H4 (cell line): ENCODE measurements around the gene ZC3H12C. TPM values are rescaled to one million over a fixed set of nuclear protein-coding genes. Genes with fewer than 3 reads are reported as not detected.
A peak's percentile ranks its signal among the peaks of the same experiment; 100 is the strongest.

Source experiments
- DNase-seq: peaks from one replicate; pipeline ENCODE4 v3.0.0-alpha.2; 2015; ENCODE audit warnings: low spot score
- total RNA-seq: library from RNA; depleted of rRNA; stranded (reverse); fragments of >200 nt; shearing (Covaris generic); gene quantifications from 2 replicates; pipeline ENCODE4 v1.2.3, GENCODE V29; 2014

Gene ZC3H12C
- total RNA-seq, 1 experiment from 2014 or later: 3.0 TPM

GRCh38 chr11:110077346-110077745 lies 15.8 kb upstream of the ZC3H12C start:
- DNase-seq: no peak

GRCh38 chr11:110077831-110078325 lies 15.3 kb upstream of the ZC3H12C start:
- no peak for DNase-seq

GRCh38 chr11:110078923-110079544 lies 14.2 kb upstream of the ZC3H12C start:
- DNase-seq: no peak

GRCh38 chr11:110079726-110080125 lies 13.5 kb upstream of the ZC3H12C start:
- no peak for DNase-seq

- no peak for DNase-seq
Observed at GRCh38 chr11:110081462-110082376, 11.5 kb upstream of the ZC3H12C start.

GRCh38 chr11:110082899-110083298 lies 10.3 kb upstream of the ZC3H12C start:
- DNase-seq: no peak

- no peak for DNase-seq
Observed at GRCh38 chr11:110085255-110085838, 7.8 kb upstream of the ZC3H12C start.

- no peak for DNase-seq
Observed at GRCh38 chr11:110086892-110087309, 6.3 kb upstream of the ZC3H12C start.

GRCh38 chr11:110087812-110088534 lies 5.2 kb upstream of the ZC3H12C start:
- peak; percentile 67 for DNase-seq

GRCh38 chr11:110088535-110089344 lies 4.5 kb upstream of the ZC3H12C start:
- no peak for DNase-seq

- no peak for DNase-seq
Observed at GRCh38 chr11:110089617-110090282, 3.4 kb upstream of the ZC3H12C start.

GRCh38 chr11:110090466-110091026 lies 2.6 kb upstream of the ZC3H12C start:
- DNase-seq: no peak

- no peak for DNase-seq
Observed at GRCh38 chr11:110092111-110092514, 1.1 kb upstream of the ZC3H12C start.

- DNase-seq: peak; percentile 29
Observed at GRCh38 chr11:110093407-110094297, 460 bp downstream of the ZC3H12C start.

- no peak for DNase-seq
Observed at GRCh38 chr11:110094298-110095285, 1.4 kb downstream of the ZC3H12C start.

GRCh38 chr11:110095554-110095953 lies 2.4 kb downstream of the ZC3H12C start:
- peak; percentile 14 for DNase-seq

- no peak for DNase-seq
Observed at GRCh38 chr11:110096496-110096895, 3.3 kb downstream of the ZC3H12C start.
